Measurements from ENCODE around the gene NEAT1.
"Not testable (repeated sequence)": the region's sequence is repeated elsewhere in the genome, so short reads cannot be mapped to it uniquely, and the experiment has no call there.

Gene NEAT1

GRCh38 chr11:65412271-65413076 is 10.1 kb upstream of the NEAT1 start:
- no CpG with 5 or more reads among the region's 24 CpGs for WGBS, 2 donors (ENCODE audit: extremely low coverage in 2 of 2, insufficient read length in 2 of 2, insufficient replicate concordance in 1 of 2)
- no peaks in the 10 kb centered on the region for H3K9me3 ChIP-seq (replicated peaks in 1 of 2; ENCODE audit: control insufficient read depth in 2 of 2, insufficient read depth in 1 of 2, low read depth in 1 of 2, low read length in 2 of 2)
- no peak overlapping the region for H2AFZ ChIP-seq (ENCODE audit: low read length)
- H3K36me3 ChIP-seq (replicated peaks in 1 of 2; ENCODE audit: control insufficient read depth in 2 of 2, insufficient read depth in 2 of 2, low read length in 2 of 2): peaks cover 4 to 34% of the 10 kb centered on the region in 2 donors
- no peak overlapping the region for H2BK120ac ChIP-seq (ENCODE audit: low read depth, low read length)
- no peak overlapping the region for H3K9ac ChIP-seq (ENCODE audit: low read depth, low read length, poor library complexity)
- H4K8ac ChIP-seq (ENCODE audit: low read depth, low read length): no peak overlapping the region
- no peak overlapping the region for H2AK5ac ChIP-seq (ENCODE audit: low read depth, low read length)
- H3K27me3 ChIP-seq (ENCODE audit: control insufficient read depth in 3 of 3, insufficient read depth in 3 of 3, low read depth in 1 of 3, low read length in 3 of 3): no peaks in the 10 kb centered on the region
- no peak for DNase-seq (ENCODE audit: low spot score)
- H3K4ac ChIP-seq (ENCODE audit: low read length): no peak overlapping the region
- no peak overlapping the region for H3K4me3 ChIP-seq (ENCODE audit: low read length in 2 of 2)
- no peak overlapping the region for H2BK15ac ChIP-seq (ENCODE audit: low read length)
- H3K4me2 ChIP-seq (ENCODE audit: insufficient read depth, low read length, poor library complexity, severe bottlenecking): no peak overlapping the region
- H2BK12ac ChIP-seq (ENCODE audit: low read length): no peak overlapping the region
- H3K18ac ChIP-seq (ENCODE audit: low read length): no peak overlapping the region
- peaks cover 4% of the 10 kb centered on the region for H3K79me1 ChIP-seq (ENCODE audit: low read depth, low read length)
- no peak overlapping the region for H3K14ac ChIP-seq (ENCODE audit: low read length)
- H3K27ac ChIP-seq (replicated peaks; ENCODE audit: low read length): no peak overlapping the region
- no peak overlapping the region for H4K91ac ChIP-seq (ENCODE audit: low read depth, low read length, poor library complexity)
- H2BK5ac ChIP-seq (ENCODE audit: low read length): peak overlapping the region; percentile 24
- H3K23ac ChIP-seq (ENCODE audit: low read depth, low read length, poor library complexity): no peak overlapping the region
- H3K4me1 ChIP-seq (ENCODE audit: control insufficient read depth in 2 of 2, insufficient read depth in 1 of 2, low read depth in 1 of 2, low read length in 2 of 2): peaks cover 9 to 21% of the 10 kb centered on the region in 2 donors

- not testable (repeated sequence) for H3K18ac ChIP-seq (ENCODE audit: low read length); H3K14ac ChIP-seq (ENCODE audit: low read length); H2AK5ac ChIP-seq (ENCODE audit: low read depth, low read length); H3K23ac ChIP-seq (ENCODE audit: low read depth, low read length, poor library complexity); H2BK120ac ChIP-seq (ENCODE audit: low read depth, low read length); H3K4ac ChIP-seq (ENCODE audit: low read length); DNase-seq (ENCODE audit: low spot score); H3K4me3 ChIP-seq (ENCODE audit: low read length in 2 of 2); H2AFZ ChIP-seq (ENCODE audit: low read length); H3K27me3 ChIP-seq (ENCODE audit: control insufficient read depth in 3 of 3, insufficient read depth in 3 of 3, low read depth in 1 of 3, low read length in 3 of 3); H2BK15ac ChIP-seq (ENCODE audit: low read length); H4K91ac ChIP-seq (ENCODE audit: low read depth, low read length, poor library complexity); H3K4me2 ChIP-seq (ENCODE audit: insufficient read depth, low read length, poor library complexity, severe bottlenecking); H2BK5ac ChIP-seq (ENCODE audit: low read length); H3K9me3 ChIP-seq (replicated peaks in 1 of 2; ENCODE audit: control insufficient read depth in 2 of 2, insufficient read depth in 1 of 2, low read depth in 1 of 2, low read length in 2 of 2); H4K8ac ChIP-seq (ENCODE audit: low read depth, low read length); H3K9ac ChIP-seq (ENCODE audit: low read depth, low read length, poor library complexity); H3K27ac ChIP-seq (replicated peaks; ENCODE audit: low read length); H2BK12ac ChIP-seq (ENCODE audit: low read length); H3K79me1 ChIP-seq (ENCODE audit: low read depth, low read length)
- no CpG with 5 or more reads among the region's 15 CpGs for WGBS, 2 donors (ENCODE audit: extremely low coverage in 2 of 2, insufficient read length in 2 of 2, insufficient replicate concordance in 1 of 2)
- Histone ChIP-seq H3K4me1 (ENCODE audit: control insufficient read depth in 2 of 2, insufficient read depth in 1 of 2, low read depth in 1 of 2, low read length in 2 of 2) (peaks cover 14 to 27% of the 10 kb centered on the region in 2 donors), H3K36me3 (replicated peaks in 1 of 2; ENCODE audit: control insufficient read depth in 2 of 2, insufficient read depth in 2 of 2, low read length in 2 of 2) (peaks cover 4 to 34% of the 10 kb centered on the region in 2 donors)
These were observed 9.4 kb upstream of the NEAT1 start for GRCh38 chr11:65413077-65413664.

- H3K4me3 ChIP-seq (ENCODE audit: low read length in 2 of 2): no peak overlapping the region
- no peak overlapping the region for H2BK12ac ChIP-seq (ENCODE audit: low read length)
- H3K4ac ChIP-seq (ENCODE audit: low read length): no peak overlapping the region
- H3K23ac ChIP-seq (ENCODE audit: low read depth, low read length, poor library complexity): peak overlapping the region; percentile 91
- H2BK5ac ChIP-seq (ENCODE audit: low read length): no peak overlapping the region
- no peak overlapping the region for H4K91ac ChIP-seq (ENCODE audit: low read depth, low read length, poor library complexity)
- H2AFZ ChIP-seq (ENCODE audit: low read length): no peak overlapping the region
- H3K4me1 ChIP-seq (ENCODE audit: control insufficient read depth in 2 of 2, insufficient read depth in 1 of 2, low read depth in 1 of 2, low read length in 2 of 2): peaks cover 27 to 37% of the 10 kb centered on the region in 2 donors
- no CpG with 5 or more reads among the region's 11 CpGs for WGBS, 2 donors (ENCODE audit: extremely low coverage in 2 of 2, insufficient read length in 2 of 2, insufficient replicate concordance in 1 of 2)
- peaks cover 6% of the 10 kb centered on the region for H3K79me1 ChIP-seq (ENCODE audit: low read depth, low read length)
- H3K36me3 ChIP-seq (replicated peaks in 1 of 2; ENCODE audit: control insufficient read depth in 2 of 2, insufficient read depth in 2 of 2, low read length in 2 of 2): peaks cover 0 to 16% of the 10 kb centered on the region in 2 donors
- H2BK15ac ChIP-seq (ENCODE audit: low read length): no peak overlapping the region
- DNase-seq (ENCODE audit: low spot score): no peak
- no peak overlapping the region for H3K27ac ChIP-seq (replicated peaks; ENCODE audit: low read length)
- H3K9me3 ChIP-seq (replicated peaks in 1 of 2; ENCODE audit: control insufficient read depth in 2 of 2, insufficient read depth in 1 of 2, low read depth in 1 of 2, low read length in 2 of 2): no peaks in the 10 kb centered on the region
- H3K18ac ChIP-seq (ENCODE audit: low read length): peak overlapping the region; percentile 4
- peak overlapping the region; percentile 51 for H2AK5ac ChIP-seq (ENCODE audit: low read depth, low read length)
- H2BK120ac ChIP-seq (ENCODE audit: low read depth, low read length): no peak overlapping the region
- H3K4me2 ChIP-seq (ENCODE audit: insufficient read depth, low read length, poor library complexity, severe bottlenecking): no peak overlapping the region
- H4K8ac ChIP-seq (ENCODE audit: low read depth, low read length): peak overlapping the region; percentile 76
- H3K14ac ChIP-seq (ENCODE audit: low read length): no peak overlapping the region
- no peaks in the 10 kb centered on the region for H3K27me3 ChIP-seq (ENCODE audit: control insufficient read depth in 3 of 3, insufficient read depth in 3 of 3, low read depth in 1 of 3, low read length in 3 of 3)
- H3K9ac ChIP-seq (ENCODE audit: low read depth, low read length, poor library complexity): peak overlapping the region; percentile 30
These were observed 7.7 kb upstream of the NEAT1 start for GRCh38 chr11:65414776-65415498.

Measured in neuronal stem cell (in vitro differentiated cells).